ENCODE data around the gene AKR1C2.
A peak's percentile ranks its signal among the peaks of the same experiment; 100 is the strongest.
"Not testable (repeated sequence)": the region's sequence is repeated elsewhere in the genome, so short reads cannot be mapped to it uniquely, and the experiment has no call there.

Gene AKR1C2

GRCh38 chr10:4988000-4988641 is 15.5 kb downstream of the AKR1C2 start:
- DNase-seq (ENCODE audit: low spot score) = not testable (repeated sequence)

DNA sequence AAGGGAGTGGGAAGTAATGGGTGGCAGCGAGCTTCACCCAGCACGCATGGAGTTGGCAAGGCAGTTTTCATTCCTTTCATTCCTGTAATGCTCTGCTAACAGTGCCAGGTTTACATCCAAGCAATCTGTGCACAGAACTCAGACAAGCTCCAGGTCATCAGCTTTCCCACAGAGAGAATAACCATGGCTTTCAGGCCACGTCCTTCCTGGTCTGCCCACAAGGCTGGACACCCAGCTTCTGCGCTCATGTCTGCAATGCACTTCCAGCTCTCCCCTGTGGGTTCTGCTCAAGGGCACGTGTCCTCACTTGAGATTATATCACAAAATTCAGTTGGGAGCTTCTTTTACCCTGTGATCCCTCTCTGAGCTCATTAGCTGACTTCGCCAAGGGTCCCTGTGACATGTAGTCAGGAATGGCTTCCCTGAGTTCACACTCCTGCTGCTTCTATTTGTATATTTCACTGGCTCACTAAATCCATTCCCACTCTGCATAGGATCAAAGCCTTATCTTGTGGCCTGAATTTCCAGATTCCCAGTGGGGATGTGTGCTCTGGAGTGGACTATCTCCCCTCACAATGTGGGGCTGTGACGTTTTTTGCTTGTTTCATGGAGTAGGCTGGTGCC is 18.6 kb downstream of the AKR1C2 start:
- DNase-seq (ENCODE audit: low spot score) = no peak

DNA sequence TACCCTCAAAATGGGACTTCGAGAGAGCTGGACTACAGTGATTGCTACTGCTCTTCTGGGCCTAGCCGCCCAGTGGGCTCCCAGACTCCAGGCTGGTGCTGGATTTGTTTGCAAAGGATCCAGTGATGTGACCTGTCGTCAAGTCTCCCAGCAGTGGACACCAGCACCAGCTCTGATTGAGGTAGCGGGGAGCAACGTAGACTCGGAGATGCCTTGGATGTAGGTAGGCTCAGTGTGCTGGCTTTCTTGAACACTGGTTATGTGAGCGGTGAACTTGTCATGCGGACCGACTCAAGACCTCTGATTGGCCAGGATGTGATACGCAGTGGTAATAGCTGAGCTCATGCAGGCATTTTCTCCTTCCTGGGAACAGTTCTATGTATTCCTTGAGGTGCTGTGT is 19.4 kb downstream of the AKR1C2 start:
- DNase-seq (ENCODE audit: low spot score) = no peak

- DNase-seq (ENCODE audit: low spot score) = no peak
Observed at GRCh38 chr10:4983615-4984216, 19.9 kb downstream of the AKR1C2 start.

DNA sequence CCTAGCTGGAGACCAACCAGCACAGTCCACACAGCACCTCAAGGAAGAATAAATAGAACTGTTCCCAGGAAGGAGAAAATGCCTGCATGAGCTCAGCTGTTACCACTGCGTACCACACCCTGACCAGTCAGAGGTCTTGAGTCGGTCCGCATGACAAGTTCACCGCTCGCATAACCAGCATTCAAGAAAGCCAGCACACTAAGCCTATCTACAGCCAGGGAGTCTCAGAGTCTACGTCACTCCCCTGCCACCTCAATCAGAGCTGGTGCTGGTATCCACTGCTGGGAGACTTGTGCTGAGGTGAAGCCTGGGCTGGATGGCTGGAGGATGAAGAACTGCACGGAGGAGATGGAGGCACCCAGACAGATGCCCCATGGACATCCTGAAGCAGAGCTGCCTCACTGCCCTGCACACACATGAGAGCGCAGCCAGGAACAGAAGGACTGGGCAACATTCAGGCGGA is 20.9 kb downstream of the AKR1C2 start:
- no peak for DNase-seq (ENCODE audit: low spot score)

GRCh38 chr10:4981722-4982471 is 21.8 kb downstream of the AKR1C2 start:
- DNase-seq (ENCODE audit: low spot score) = peak; percentile 2

- DNase-seq (ENCODE audit: low spot score) = no peak
Observed at GRCh38 chr10:4980793-4981192, 22.9 kb downstream of the AKR1C2 start.

DNA sequence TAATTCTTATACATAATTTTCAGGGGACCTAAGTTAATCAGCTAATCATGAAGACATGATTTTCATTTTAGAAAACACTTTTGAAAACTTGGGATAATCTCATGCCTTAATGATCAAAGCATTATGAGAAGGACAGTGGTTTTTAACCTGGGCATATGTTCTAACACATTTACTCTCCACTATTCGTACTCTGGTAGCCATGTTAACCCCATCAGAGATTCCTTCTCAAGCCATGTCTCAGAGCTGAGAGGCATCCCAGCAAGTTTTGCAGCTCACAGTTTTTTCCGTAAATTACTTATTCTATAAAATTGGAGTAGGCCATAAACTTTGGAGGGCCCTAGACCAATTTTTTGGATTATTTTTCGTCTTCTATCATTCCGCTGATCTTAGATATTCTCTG is 24.8 kb downstream of the AKR1C2 start:
- no peak for DNase-seq (ENCODE audit: low spot score)

- no peak for DNase-seq (ENCODE audit: low spot score)
Observed at GRCh38 chr10:4977025-4977424, 26.6 kb downstream of the AKR1C2 start.

GRCh38 chr10:4974400-4974799 is 29.3 kb downstream of the AKR1C2 start:
- DNase-seq (ENCODE audit: low spot score) = not testable (repeated sequence)

DNA sequence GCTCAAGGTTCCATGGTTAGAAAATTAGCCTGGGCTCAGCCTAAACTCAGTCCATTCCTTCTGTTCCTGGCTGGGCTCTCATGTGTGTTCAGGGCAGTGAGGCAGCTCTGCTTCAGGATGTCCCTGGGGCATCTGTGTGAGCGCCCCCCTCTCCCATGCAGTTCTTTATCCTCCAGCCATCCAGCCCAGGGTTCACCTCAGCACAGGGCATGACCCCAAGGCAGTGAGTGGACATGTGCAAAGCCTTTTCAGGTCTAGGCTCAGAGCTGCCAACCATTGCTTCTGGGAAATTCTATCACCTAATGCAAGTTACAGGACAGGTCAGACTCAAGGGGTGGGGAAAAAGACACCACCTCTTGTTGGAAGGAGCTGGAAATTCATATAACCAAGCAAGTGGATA is 30.4 kb downstream of the AKR1C2 start:
- DNase-seq (ENCODE audit: low spot score) = not testable (repeated sequence)

- not testable (repeated sequence) for DNase-seq (ENCODE audit: low spot score)
Observed at GRCh38 chr10:4972369-4973142, 31.1 kb downstream of the AKR1C2 start.

DNA sequence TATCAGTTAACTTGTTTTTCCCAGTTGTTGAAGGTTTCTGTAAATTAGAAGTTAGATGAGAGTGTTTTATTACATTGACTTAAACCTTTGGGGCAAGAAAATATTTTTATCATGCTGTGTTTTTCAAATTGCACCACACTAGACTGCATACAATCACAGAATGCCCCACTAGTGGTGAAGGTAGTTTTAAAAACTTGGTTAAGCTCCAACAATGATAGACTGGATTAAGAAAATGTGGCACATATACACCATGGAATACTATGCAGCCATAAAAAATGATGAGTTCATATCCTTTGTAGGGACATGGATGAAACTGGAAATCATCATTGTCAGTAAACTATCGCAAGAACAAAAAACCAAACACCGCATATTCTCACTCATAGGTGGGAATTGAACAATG is 33.3 kb downstream of the AKR1C2 start:
- DNase-seq (ENCODE audit: low spot score) = not testable (repeated sequence)

DNA sequence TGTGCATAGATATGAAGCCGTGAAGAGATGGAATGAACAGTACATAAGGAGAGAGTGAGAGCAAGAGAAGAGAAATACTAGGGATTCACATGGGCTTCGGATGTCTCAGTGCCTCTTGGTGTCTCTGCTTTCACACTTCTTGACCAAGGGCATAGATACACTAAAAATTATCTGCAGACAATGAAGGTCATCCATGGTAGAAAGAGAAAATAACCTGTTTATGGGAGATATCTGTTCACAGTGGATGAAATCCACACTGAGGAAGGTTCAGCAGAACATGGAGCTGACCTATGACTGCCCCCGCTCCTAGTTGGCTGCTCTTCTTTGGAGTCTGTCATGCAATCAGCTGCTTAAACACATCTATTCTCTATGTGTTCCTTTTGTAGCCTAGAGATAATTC is 34.4 kb downstream of the AKR1C2 start:
- DNase-seq (ENCODE audit: low spot score) = not testable (repeated sequence)

GRCh38 chr10:4967189-4967588 is 36.5 kb downstream of the AKR1C2 start:
- not testable (repeated sequence) for DNase-seq (ENCODE audit: low spot score)

- not testable (repeated sequence) for DNase-seq (ENCODE audit: low spot score)
Observed at GRCh38 chr10:4965763-4966162, 37.9 kb downstream of the AKR1C2 start.

DNA sequence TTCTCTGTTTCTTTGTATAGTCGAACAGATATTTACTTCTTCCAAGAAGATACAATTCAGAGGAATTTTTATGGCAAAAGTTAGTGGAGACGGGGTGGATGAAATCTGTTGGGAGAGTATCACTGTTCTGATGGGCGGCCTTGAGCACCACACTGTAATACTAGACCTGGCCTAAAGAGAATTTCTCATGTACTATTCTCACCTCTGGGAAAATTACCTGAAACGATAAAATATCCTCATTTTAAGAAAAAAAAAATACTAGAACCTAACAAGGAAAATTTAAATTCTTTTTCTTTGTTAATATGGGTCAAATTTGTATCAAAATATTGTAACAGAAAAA is 39.9 kb downstream of the AKR1C2 start:
- not testable (repeated sequence) for DNase-seq (ENCODE audit: low spot score)

GRCh38 chr10:4962876-4963814 is 40.5 kb downstream of the AKR1C2 start, which contains the start of gene AKR1C1:
Gene AKR1C1, plus strand, starts transcription at chr10:4963415. Its CDS starts 30 bp downstream, at chr10:4963445.
- not testable (repeated sequence) for DNase-seq (ENCODE audit: low spot score)

DNA sequence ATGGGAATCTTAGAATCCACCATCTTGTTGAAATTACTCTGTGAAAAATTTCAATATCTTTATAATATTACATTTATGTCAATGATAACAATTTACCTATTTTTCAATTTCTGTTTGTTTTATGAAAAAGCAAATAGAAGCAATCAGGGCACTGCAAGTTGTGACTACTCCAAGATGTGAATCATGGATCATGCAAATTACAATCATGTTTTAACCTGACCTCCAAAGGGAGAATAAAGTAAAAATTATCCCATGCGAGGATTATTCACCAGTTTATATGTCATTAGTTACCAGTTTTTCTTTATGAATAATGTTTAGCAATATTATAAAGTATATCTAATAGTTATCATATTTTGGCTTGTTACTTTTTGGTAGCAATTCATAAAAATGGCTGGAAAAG is 41.3 kb downstream of the AKR1C2 start:
- DNase-seq (ENCODE audit: low spot score) = not testable (repeated sequence)

GRCh38 chr10:4961558-4961957 is 42.1 kb downstream of the AKR1C2 start:
- not testable (repeated sequence) for DNase-seq (ENCODE audit: low spot score)

All from germinal center (tissue), 1 donor.